Fibroblast of lung (primary cell): ENCODE measurements around the gene HAO1.

Experiments used
- CTCF ChIP-seq, 2 donors: IDR thresholded peaks in 1 of 2; conservative IDR thresholded peaks in 1 of 2; 1 replicate in 1 of 2; 2 replicates in 1 of 2; pipeline ENCODE4 v1.5.1; 2011 to 2012; ENCODE audit warnings: low read length in 2 of 2, control low read depth in 1 of 2, inconsistent platforms in 1 of 2, low read depth in 1 of 2, mild to moderate bottlenecking in 1 of 2
- EZH2 ChIP-seq: IDR thresholded peaks from 2 replicates; pipeline ENCODE4 v1.5.1; 2012; ENCODE audit warnings: low read length, control low read depth, mild to moderate bottlenecking; ENCODE audit errors: missing control alignments

GRCh38 chr20:7843613-7844012, 96.6 kb downstream of the HAO1 start:
- no peak for TF ChIP-seq CTCF (conservative IDR thresholded peaks at IDR 0.05 in 1 of 2, IDR thresholded peaks at IDR 0.05 in 1 of 2; ENCODE audit: low read depth in 1 of 2, low read length in 2 of 2)
- no peak for TF ChIP-seq EZH2
